TTC549 (cell line): Measurements from ENCODE around the gene DAB1.
"Not testable (repeated sequence)": the region's sequence is repeated elsewhere in the genome, so short reads cannot be mapped to it uniquely, and the experiment has no call there.

Experiments
- FAIRE-seq: peaks from 2 replicates; lab custom pipeline; 2012; peaks lifted over from hg19 to GRCh38; lab: Jason Lieb, UNC

The DAB1 gene

GRCh38 chr1:57270927-57271698 is 152.7 kb downstream of the DAB1 start:
- FAIRE-seq: no peak

GRCh38 chr1:57269630-57270225 is 154.1 kb downstream of the DAB1 start:
- FAIRE-seq: no peak

- FAIRE-seq: no peak
These were observed 158.8 kb downstream of the DAB1 start for GRCh38 chr1:57265104-57265503.

GRCh38 chr1:57262472-57262871 is 161.4 kb downstream of the DAB1 start:
- FAIRE-seq: no peak

DNA sequence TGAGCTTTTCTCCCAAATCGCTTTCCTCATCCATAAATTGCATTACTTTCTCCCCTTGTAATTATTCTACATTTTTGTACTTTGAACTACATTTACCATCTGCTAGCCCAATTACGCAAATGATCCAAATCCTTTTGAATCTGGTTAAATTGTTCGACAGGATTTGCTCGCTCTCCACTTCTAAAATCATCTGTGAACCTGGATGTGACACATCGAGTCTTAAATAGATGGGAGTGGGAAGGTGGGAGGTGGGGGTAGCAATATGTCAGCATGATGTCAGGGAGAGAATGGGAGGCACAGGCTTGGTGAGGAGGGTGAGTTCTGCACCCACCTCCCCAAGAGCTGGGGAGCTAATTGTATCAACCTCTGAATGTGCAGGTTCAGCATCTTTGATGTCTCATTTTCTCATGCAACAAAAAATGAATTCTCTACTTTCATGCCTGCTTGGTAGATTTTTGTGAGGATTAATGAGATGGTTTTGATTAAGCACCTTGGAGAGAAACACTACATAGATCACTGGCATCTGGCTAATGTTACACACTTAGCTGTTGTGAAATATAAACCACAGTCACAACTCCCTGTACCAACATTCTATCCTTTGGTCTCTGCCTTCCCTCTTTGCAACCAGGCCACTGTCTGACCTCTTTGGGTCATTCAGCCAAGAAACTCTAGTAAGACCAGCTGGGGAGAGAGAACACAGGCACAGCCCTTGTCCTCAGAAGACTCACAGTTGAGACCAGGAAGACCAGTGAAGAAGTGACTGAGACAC is 165.1 kb downstream of the DAB1 start:
- no peak for FAIRE-seq

DNA sequence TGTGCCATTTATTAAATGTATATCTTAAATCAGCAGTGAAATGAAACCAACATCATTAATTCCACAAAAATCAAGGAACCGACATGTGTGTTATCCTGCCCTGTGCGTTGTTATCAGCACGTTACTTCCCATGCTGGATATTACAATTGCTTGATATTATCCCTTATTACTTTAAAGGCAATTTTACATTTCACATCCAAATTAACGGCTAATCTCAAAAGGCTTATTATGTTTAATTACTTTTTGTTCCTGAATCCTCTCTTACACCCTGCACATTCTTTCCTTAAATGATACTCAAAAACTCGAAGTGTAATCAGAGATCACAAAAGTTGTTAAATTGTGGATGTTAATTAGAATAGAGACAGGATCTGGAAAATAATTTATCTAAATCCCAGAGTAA is 167.9 kb downstream of the DAB1 start:
- no peak for FAIRE-seq

DNA sequence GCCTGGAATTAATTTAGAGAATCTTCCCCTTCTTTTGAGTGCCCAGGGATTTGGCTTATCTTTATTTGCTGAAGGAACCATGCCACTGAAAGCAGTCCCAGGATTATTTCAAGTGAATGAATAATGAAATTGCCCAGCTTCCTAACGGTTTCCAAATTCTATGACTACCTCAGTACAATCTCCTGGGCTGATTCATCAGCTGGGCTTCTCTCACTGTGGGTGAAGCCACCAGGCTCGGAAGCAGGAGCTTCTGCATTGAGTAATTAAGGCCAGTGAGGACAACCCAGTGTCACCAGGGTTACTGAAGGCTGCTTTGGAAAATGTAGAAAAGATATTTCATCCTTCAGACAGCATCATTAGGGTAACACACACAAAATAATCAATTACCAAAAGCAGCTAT is 169.8 kb downstream of the DAB1 start:
- FAIRE-seq: no peak

- no peak for FAIRE-seq
These were observed 171.1 kb downstream of the DAB1 start for GRCh38 chr1:57252597-57253294.

DNA sequence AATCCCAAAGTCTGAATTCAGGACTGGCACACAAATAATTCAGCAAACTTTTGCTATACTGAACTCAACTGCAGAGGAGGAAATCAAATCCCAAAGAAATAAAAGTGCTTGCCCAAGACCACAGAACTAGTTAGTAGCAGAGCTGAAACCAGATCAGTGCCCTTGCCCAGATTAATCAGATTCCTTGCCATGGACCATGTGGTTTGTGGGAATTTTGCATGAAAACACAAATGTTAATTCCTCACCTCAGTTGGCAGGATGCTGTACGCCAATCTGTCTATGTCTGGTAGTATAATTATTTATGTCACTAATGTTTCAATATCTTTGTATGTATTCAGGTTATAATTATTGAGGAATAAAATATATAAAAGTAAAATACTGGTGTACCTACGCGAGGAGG is 173.8 kb downstream of the DAB1 start:
- FAIRE-seq: no peak

DNA sequence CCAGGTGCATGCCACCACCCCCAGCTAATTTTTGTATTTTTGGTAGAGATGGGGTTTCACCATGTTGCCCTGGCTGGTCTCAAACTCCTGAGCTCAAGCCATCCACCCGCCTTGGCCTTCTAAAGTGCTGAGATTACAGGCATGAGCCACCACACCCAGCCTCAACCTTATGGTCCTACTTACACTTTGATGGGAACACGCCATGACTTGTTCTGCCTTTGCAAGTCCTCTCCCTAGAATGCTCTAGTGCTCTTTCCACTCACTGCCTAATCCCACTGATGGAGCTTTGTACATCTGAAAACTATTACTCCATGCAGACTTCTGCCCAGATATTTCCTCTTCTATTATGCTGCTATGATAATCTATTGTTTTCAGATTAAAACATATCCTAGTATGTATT is 174.3 kb downstream of the DAB1 start:
- no peak for FAIRE-seq

- FAIRE-seq: no peak
These were observed 175.0 kb downstream of the DAB1 start for GRCh38 chr1:57248830-57249229.

DNA sequence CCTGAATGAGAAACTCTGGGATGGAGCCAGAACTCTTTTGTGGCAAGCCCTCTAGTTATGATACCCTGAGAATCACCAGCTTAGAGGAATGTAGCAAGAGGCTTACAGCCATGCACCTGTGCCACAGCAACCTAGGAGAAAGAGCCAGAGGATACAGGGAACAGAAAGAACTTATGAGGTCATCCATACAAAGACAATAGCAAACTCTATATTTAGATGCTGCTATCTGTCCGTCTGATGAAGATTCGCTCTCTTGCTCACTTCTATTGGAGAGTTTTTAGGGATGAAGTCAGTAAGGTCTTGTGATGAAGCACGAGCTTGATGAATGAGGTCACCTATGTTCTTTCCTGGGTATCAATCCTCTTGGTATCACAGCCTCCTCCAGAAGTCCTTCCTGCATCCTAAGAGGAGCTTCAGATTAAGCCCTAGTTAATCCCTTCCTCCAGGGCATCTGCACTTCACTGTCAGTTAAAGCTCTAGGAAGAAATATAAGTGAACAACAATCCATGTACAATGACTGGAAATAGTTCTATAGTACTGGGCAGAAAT is 185.6 kb downstream of the DAB1 start:
- no peak for FAIRE-seq

GRCh38 chr1:57235730-57236510 is 187.9 kb downstream of the DAB1 start:
- no peak for FAIRE-seq

- FAIRE-seq: no peak
These were observed 189.4 kb downstream of the DAB1 start for GRCh38 chr1:57234459-57234858.

- no peak for FAIRE-seq
These were observed 191.4 kb downstream of the DAB1 start for GRCh38 chr1:57232500-57232899.

DNA sequence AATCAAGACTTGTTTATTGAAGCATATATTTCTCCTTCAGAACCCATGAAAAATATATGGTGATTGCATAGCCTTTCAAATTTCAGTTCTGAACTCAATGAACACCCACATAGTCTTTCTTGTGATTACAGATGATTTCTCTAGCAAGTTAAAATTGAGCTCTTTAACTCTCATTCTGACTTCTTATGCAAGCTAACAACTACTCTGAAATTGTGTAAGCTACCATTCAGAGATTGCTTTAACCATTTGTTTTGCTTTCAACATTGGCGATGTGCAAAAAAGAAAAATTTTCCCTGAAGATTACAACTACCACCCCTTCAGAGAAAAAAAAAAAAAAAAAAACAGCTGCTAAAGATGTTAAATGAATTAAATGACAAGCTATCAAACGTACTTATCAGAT is 193.9 kb downstream of the DAB1 start:
- FAIRE-seq: no peak

GRCh38 chr1:57229076-57229475 is 194.8 kb downstream of the DAB1 start:
- no peak for FAIRE-seq

GRCh38 chr1:57222801-57223200 is 201.1 kb downstream of the DAB1 start:
- FAIRE-seq: no peak

DNA sequence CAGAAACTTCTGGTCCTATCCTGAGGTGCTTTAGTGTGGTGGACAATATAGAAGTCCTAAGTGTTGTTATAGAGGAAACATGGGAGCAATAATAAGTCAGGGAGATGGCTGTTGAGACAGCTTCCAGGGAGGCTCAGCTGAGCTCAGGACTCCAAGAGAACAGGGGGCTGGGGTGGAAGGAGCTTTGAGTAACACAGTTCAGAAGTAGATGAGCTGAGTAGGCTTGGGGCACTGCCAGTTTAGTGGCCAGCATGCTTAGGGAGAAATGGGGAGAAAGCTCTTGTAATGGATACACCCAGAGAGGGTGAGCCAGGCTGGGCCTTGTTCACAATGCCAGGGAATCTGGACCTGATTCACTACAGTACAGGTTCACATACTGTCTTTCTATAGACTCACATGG is 201.6 kb downstream of the DAB1 start:
- no peak for FAIRE-seq

GRCh38 chr1:57220905-57221304 is 203.0 kb downstream of the DAB1 start:
- not testable (repeated sequence) for FAIRE-seq

DNA sequence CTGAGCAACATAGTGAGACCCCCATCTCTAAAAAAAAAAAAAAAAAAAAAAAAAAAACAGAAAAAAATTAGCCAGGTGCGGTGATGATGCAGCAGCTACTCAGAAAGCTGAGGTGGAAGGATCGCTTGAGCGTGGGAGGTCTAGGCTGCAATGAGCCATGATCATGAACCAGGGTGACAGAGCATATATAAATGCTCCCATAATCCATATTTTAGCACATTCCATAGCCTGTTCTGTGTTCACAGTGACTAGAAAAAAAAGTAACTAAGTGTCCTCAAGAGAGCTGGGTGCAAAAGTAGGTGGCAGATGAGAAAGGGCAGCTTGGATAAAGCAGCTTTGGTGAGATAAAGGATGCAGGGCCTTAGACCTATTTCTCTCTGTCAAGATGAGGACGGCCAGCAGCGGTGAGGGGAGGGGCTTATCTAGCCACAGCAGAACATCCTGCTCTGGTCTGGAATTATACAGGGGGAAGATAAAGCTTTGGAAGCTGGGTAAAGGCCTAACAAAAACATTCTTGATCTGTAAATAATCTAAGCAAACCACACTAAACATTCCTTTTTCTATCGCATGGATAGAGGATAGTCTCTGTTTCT is 205.3 kb downstream of the DAB1 start:
- no peak for FAIRE-seq
